Activated effector memory CD4-positive, alpha-beta T cell treated with Interleukin-2 at 50 U/mL for 16 hours (primary cell): ENCODE measurements around the gene TCEAL4.
"Not testable (repeated sequence)": the region's sequence is repeated elsewhere in the genome, so short reads cannot be mapped to it uniquely, and the experiment has no call there.

Experiments
- DNase-seq: peaks from one replicate; pipeline ENCODE4 v3.0.0-alpha.2; 2020

TCEAL4 gene

GRCh38 chrX:103595202-103595601, 9.9 kb downstream of the TCEAL4 start:
- not testable (repeated sequence) for DNase-seq

GRCh38 chrX:103607364-103608305, 22.3 kb downstream of the TCEAL4 start, which contains the start of gene TCEAL3:
TSS of gene TCEAL3 (plus strand) at chrX:103607963. CDS start at chrX:103609065, 1,102 bp downstream.
- no peak for DNase-seq

- DNase-seq: no peak
These were observed 23.1 kb downstream of the TCEAL4 start for GRCh38 chrX:103608306-103608963.

GRCh38 chrX:103610282-103610681, 25.0 kb downstream of the TCEAL4 start:
- no peak for DNase-seq

GRCh38 chrX:103613362-103613890, 28.1 kb downstream of the TCEAL4 start:
- no peak for DNase-seq

GRCh38 chrX:103614999-103615398, 29.7 kb downstream of the TCEAL4 start:
- DNase-seq: no peak

GRCh38 chrX:103615781-103616371, 30.6 kb downstream of the TCEAL4 start:
- DNase-seq: no peak

GRCh38 chrX:103616676-103617186, 31.4 kb downstream of the TCEAL4 start:
- DNase-seq: no peak

- no peak for DNase-seq
These were observed 38.8 kb downstream of the TCEAL4 start for GRCh38 chrX:103624111-103624510.

- DNase-seq: no peak
These were observed 41.5 kb downstream of the TCEAL4 start for GRCh38 chrX:103626855-103627254.

GRCh38 chrX:103628386-103629317, 43.3 kb downstream of the TCEAL4 start, which contains the start of gene TCEAL1:
TSS of gene TCEAL1 (plus strand) at chrX:103628975. CDS start at chrX:103629917, 942 bp downstream.
- DNase-seq: no peak

GRCh38 chrX:103629318-103630170, 44.2 kb downstream of the TCEAL4 start:
- no peak for DNase-seq

GRCh38 chrX:103630171-103630511, 44.8 kb downstream of the TCEAL4 start:
- DNase-seq: no peak

GRCh38 chrX:103631145-103631544, 45.8 kb downstream of the TCEAL4 start:
- DNase-seq: no peak

GRCh38 chrX:103635436-103635835, 50.1 kb downstream of the TCEAL4 start:
- DNase-seq: no peak
